CD4-positive, alpha-beta T cell treated with Interleukin-1 beta for 1 hour (primary cell): Measurements from ENCODE around the gene KCNC3.

Experiments used
- DNase-seq, 2 donors: peaks; one replicate each; pipeline ENCODE4 v3.0.0-alpha.2; 2020 to 2022

Gene KCNC3

GRCh38 chr19:50272263-50272897, 56.8 kb downstream of the KCNC3 start:
- DNase-seq: no peak

- no peak for DNase-seq
These were observed 59.5 kb downstream of the KCNC3 start for GRCh38 chr19:50269653-50270052.

DNA sequence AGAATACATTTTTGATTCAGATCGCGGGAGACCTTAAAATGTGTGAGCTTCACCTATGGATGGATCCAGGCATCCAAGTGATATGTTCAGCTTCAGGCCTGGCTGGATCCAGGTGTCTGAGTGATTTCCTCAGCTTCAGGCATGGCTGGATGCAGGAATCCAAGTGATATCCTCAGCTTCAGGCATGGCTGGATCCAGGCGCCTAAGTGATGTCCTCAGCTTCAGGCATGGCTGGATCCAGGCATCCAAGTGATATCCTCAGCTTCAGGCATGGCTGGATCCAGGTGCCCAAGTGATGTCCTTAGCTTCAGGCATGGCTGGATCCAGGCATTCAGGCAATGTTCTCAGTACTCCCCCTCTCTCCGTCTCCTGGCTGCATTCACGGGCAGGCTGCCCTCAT, 60.7 kb downstream of the KCNC3 start:
- DNase-seq: no peak

DNA sequence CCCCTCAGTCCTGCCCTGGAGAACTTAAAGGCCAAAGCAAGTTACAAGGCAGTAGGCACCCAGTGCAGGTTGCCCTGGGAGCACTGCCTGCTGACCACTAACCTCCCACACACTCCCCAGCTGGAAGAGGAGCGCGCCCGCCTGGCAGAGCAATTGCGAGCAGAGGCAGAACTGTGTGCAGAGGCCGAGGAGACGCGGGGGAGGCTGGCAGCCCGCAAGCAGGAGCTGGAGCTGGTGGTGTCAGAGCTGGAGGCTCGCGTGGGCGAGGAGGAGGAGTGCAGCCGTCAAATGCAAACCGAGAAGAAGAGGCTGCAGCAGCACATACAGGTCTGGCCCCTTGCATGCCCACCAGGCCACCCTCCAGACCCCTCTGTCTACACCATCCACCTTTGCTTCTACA, 61.1 kb downstream of the KCNC3 start:
- DNase-seq: no peak

- DNase-seq: peak; percentile 1 to 10
These were observed 62.3 kb downstream of the KCNC3 start for GRCh38 chr19:50266896-50267295.

- no peak for DNase-seq
These were observed 63.1 kb downstream of the KCNC3 start for GRCh38 chr19:50266041-50266440.

DNA sequence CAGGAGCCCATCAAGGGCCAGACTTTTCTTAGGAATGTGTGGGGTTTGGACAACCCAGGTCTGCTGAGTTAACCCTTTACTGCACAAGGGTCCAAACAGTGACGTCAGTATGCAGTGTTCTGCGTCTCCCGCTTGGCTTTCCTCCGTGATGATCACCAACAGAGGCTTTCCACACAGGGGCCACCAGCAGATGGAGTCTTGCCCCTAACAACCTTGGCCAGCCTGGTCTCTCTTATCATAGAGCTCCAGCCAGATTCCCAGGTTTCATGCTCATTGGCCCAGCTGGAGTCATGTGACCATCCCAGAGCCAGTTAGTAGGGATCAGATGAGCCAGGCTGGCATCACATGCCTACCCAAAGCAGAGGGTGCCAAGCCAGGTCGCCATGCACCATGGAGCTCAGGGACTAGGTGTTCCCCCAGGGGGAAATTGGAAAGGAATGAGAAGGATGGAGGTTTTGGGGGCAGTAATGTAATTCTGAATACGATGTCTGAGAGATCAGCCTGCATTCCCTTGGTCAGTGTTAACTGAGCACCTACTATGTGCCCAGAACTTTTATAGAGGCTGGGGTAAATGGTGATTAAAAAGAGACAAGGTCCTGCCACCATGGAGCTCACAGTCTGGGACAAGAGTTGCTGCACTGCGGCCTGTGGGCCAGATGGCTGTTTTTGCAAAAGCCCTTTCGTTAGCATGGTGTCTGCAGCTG, 64.5 kb downstream of the KCNC3 start:
- no peak for DNase-seq

DNA sequence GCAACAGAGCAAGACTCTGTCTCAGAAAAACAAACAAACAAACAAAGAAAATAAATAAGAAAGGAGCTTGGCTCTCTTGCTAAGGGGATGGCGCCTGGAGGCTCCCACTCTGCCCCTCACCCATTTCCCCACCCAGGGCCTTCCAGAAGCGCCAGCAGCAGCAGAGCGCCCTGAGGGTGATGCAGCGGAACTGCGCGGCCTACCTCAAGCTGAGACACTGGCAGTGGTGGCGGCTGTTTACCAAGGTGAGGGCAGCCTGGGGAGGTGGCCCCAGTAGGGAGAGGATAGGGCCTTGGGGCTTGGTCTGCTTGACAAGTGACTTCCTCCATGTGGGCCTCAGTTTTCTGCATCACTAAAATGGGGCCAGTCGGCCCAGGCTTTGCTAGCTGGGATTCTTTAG, 66.0 kb downstream of the KCNC3 start:
- DNase-seq: no peak
